ENCODE results near the gene COX19.
"Not testable (repeated sequence)": the region's sequence is repeated elsewhere in the genome, so short reads cannot be mapped to it uniquely, and the experiment has no call there.

Gene COX19

DNA sequence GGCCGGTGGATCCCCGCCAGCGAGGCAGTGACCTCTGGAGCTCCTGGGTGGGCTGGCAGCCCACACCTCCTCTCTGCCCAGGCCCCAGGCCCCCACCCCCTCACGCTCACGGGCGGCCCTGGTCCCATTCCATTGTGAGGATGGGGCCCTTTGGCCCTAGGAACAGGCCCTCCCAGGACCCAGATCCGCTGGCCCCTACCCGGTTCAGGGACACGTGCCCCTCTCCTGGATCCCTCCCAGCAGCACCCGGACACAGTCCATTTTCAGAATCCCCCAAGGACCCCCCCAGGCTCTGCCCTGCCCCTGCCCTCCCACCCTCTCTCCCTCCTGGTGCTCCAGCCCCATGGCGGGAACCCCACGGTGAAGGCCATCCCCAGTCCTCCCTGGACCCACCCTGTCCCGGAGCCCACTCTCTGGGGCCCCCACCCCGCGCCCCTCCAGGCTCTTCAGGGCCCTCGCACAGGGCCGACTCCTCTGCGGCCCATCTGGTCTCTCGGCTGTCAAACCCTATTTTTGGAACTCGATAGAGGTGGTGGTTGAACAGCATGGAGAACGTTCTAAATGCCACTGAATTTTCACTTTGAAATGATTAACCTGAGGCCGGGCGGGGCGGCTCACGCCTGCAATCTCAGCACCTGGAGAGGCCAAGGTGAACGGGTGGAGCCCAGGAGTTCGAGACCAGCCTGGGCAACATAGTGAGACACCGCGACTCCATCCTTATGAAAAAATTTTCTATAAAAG, 28.9 kb downstream of the COX19 start:
- TF ChIP-seq EZH2phosphoT487 (IDR thresholded peaks at IDR 0.05; ENCODE audit: low read depth) = no peak
- TF ChIP-seq, protein P1, sequence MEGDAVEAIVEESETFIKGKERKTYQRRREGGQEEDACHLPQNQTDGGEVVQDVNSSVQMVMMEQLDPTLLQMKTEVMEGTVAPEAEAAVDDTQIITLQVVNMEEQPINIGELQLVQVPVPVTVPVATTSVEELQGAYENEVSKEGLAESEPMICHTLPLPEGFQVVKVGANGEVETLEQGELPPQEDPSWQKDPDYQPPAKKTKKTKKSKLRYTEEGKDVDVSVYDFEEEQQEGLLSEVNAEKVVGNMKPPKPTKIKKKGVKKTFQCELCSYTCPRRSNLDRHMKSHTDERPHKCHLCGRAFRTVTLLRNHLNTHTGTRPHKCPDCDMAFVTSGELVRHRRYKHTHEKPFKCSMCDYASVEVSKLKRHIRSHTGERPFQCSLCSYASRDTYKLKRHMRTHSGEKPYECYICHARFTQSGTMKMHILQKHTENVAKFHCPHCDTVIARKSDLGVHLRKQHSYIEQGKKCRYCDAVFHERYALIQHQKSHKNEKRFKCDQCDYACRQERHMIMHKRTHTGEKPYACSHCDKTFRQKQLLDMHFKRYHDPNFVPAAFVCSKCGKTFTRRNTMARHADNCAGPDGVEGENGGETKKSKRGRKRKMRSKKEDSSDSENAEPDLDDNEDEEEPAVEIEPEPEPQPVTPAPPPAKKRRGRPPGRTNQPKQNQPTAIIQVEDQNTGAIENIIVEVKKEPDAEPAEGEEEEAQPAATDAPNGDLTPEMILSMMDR (IDR thresholded peaks at IDR 0.05; ENCODE audit: low read depth, low read length) = no peak
- Histone ChIP-seq H3K79me2 (ENCODE audit: low read length) (no peaks in the 10 kb centered on the region), H3K4me2 (ENCODE audit: low read length) (no peak overlapping the region), H2AFZ (ENCODE audit: low read depth, low read length) (no peak overlapping the region), H3K9me3 (ENCODE audit: insufficient read depth, low read length) (no peaks in the 10 kb centered on the region), H3K27ac (ENCODE audit: low read length) (no peak overlapping the region), H3K27me3 (ENCODE audit: low read depth, low read length) (peaks cover 7% of the 10 kb centered on the region; the same call in 1 of the 2 replicates), H3K4me3 (ENCODE audit: low read length) (no peak overlapping the region), H3K36me3 (replicated peaks; ENCODE audit: low read depth, low read length) (peaks cover 6% of the 10 kb centered on the region), H3K4me1 (ENCODE audit: low read length) (peaks cover 24% of the 10 kb centered on the region), H4K20me1 (ENCODE audit: insufficient read depth, low read length) (no peaks in the 10 kb centered on the region), H3K9ac (ENCODE audit: low read length) (no peak overlapping the region)

DNA sequence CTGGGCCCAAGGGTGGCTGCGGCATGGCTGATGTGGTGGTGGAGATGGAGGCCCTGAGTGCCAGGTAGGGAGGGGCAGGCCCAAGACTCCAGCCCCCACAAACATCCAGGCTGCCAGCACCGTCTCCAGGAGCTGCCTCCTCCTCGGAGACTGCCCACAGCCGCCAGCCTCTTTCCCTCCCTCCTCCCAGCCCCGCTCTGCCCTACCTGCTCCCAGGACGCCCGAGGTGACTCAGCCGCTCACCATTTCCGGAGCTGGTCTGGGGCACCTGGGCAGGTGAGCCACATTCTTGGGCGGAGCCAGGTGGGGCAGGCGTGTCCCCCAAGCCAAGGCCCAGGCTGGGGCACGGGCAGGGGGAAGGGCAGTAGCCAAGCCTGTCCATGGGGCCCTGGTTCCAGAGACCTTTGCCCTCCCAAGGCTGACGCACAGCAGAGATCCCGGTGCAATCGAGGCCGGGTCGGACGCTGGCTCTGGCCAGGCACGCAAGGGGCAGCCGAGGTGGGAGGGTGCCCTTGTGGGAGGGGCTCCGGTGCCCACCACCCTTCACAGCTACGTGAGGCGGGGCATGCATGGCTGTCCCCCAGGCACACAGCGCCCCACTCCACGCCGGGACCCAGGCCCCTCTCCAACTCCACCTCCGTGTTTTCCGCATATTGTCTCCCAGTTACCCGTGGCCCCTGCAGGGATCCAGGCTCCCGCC, 29.6 kb downstream of the COX19 start:
- Histone ChIP-seq H3K27me3 (ENCODE audit: low read depth, low read length) (peaks cover 8% of the 10 kb centered on the region; the same call in 1 of the 2 replicates), H3K4me3 (ENCODE audit: low read length) (no peak overlapping the region), H3K9me3 (ENCODE audit: insufficient read depth, low read length) (no peaks in the 10 kb centered on the region), H3K4me2 (ENCODE audit: low read length) (no peak overlapping the region), H3K79me2 (ENCODE audit: low read length) (no peaks in the 10 kb centered on the region), H2AFZ (ENCODE audit: low read depth, low read length) (no peak overlapping the region), H3K4me1 (ENCODE audit: low read length) (peaks cover 30% of the 10 kb centered on the region), H4K20me1 (ENCODE audit: insufficient read depth, low read length) (no peaks in the 10 kb centered on the region), H3K36me3 (replicated peaks; ENCODE audit: low read depth, low read length) (peaks cover 6% of the 10 kb centered on the region), H3K9ac (ENCODE audit: low read length) (no peak overlapping the region), H3K27ac (ENCODE audit: low read length) (no peak overlapping the region)
- TF ChIP-seq, protein P1 (IDR thresholded peaks at IDR 0.05; ENCODE audit: low read depth, low read length) = no peak
- TF ChIP-seq EZH2phosphoT487 (IDR thresholded peaks at IDR 0.05; ENCODE audit: low read depth) = no peak

DNA sequence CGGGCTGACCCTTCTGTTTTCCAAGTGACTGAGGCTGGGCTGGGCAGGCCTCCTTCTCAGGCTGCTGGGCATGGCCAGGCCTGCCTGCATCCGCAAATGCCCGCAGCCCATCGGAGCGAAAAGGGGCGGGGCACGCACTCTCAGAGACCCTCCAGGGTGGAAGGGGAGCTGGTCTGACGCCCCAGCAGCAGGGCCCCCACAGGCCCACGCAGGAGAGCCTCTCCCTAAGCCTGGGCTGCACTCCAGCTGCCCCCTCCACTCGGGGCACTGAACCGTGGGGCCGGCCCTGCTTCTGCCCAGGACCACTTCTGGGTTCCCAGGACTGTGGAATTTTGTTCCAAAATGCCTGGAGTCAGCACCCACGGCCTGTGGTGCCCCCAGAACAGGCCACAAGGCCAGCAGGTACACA, 30.2 kb downstream of the COX19 start:
- Histone ChIP-seq H3K79me2 (ENCODE audit: low read length) (no peaks in the 10 kb centered on the region), H4K20me1 (ENCODE audit: insufficient read depth, low read length) (no peaks in the 10 kb centered on the region), H3K36me3 (replicated peaks; ENCODE audit: low read depth, low read length) (peaks cover 9% of the 10 kb centered on the region), H3K9ac (ENCODE audit: low read length) (no peak overlapping the region), H3K27ac (ENCODE audit: low read length) (no peak overlapping the region), H3K27me3 (ENCODE audit: low read depth, low read length) (peaks cover 8% of the 10 kb centered on the region; the same call in 1 of the 2 replicates), H3K4me3 (ENCODE audit: low read length) (no peak overlapping the region), H3K4me2 (ENCODE audit: low read length) (no peak overlapping the region), H2AFZ (ENCODE audit: low read depth, low read length) (no peak overlapping the region), H3K9me3 (ENCODE audit: insufficient read depth, low read length) (no peaks in the 10 kb centered on the region), H3K4me1 (ENCODE audit: low read length) (peaks cover 30% of the 10 kb centered on the region)
- TF ChIP-seq, protein P1 (IDR thresholded peaks at IDR 0.05; ENCODE audit: low read depth, low read length) = no peak
- TF ChIP-seq EZH2phosphoT487 (IDR thresholded peaks at IDR 0.05; ENCODE audit: low read depth) = no peak

DNA sequence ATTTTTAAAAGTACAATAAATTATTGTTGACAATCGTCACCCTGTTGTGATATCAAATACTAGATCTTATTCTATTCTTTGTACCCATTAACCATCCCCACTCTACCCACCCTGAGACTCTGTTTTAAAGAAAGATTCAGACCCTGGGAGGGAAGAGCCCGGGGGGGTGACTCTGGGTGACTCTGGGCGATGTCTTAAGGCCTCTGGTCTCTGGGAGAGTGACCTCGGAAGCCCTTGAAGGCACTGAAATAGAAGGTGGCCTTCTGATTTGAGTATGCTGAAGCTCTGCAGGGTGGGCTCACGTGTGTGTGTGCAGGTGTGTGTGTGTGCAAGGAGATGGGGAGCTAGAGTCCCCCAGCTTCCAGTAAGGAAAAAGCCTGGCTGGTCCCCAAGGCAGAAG, 30.6 kb downstream of the COX19 start:
- Histone ChIP-seq H3K27ac (ENCODE audit: low read length) (no peak overlapping the region), H3K4me3 (ENCODE audit: low read length) (no peak overlapping the region), H3K27me3 (ENCODE audit: low read depth, low read length) (peaks cover 8% of the 10 kb centered on the region; the same call in 1 of the 2 replicates), H3K79me2 (ENCODE audit: low read length) (no peaks in the 10 kb centered on the region), H3K9me3 (ENCODE audit: insufficient read depth, low read length) (peaks cover 3% of the 10 kb centered on the region; the same call in 1 of the 2 replicates), H4K20me1 (ENCODE audit: insufficient read depth, low read length) (no peaks in the 10 kb centered on the region), H2AFZ (ENCODE audit: low read depth, low read length) (no peak overlapping the region), H3K9ac (ENCODE audit: low read length) (no peak overlapping the region), H3K4me2 (ENCODE audit: low read length) (no peak overlapping the region), H3K36me3 (replicated peaks; ENCODE audit: low read depth, low read length) (peaks cover 9% of the 10 kb centered on the region), H3K4me1 (ENCODE audit: low read length) (peaks cover 26% of the 10 kb centered on the region)
- TF ChIP-seq, protein P1 (IDR thresholded peaks at IDR 0.05; ENCODE audit: low read depth, low read length) = no peak
- no peak for TF ChIP-seq EZH2phosphoT487 (IDR thresholded peaks at IDR 0.05; ENCODE audit: low read depth)

DNA sequence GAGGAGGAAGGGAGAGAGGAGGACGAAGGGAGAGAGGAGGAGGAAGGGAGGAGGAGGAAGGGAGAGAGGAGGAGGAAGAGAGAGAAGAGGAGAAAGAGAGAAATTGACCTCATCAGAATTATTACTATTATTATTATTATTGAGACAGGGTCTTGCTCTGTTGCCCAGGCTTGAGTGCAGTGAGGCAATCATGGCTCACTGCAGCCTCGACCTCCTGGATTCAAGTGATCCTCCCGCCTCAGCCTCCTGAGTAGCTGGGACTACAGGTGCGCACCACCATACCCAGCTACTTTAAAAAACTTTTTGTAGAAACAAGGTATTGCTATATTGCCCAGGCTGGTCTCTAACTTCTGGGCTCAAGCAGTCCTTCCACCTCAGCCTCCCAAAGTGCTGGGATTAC, 31.6 kb downstream of the COX19 start:
- H3K4me3 ChIP-seq (ENCODE audit: low read length); H3K36me3 ChIP-seq (replicated peaks; ENCODE audit: low read depth, low read length); H4K20me1 ChIP-seq (ENCODE audit: insufficient read depth, low read length); H3K27me3 ChIP-seq (ENCODE audit: low read depth, low read length); H2AFZ ChIP-seq (ENCODE audit: low read depth, low read length); H3K27ac ChIP-seq (ENCODE audit: low read length); H3K4me2 ChIP-seq (ENCODE audit: low read length); H3K9ac ChIP-seq (ENCODE audit: low read length); H3K79me2 ChIP-seq (ENCODE audit: low read length); H3K9me3 ChIP-seq (ENCODE audit: insufficient read depth, low read length): not testable (repeated sequence)
- peaks cover 17% of the 10 kb centered on the region for H3K4me1 ChIP-seq (ENCODE audit: low read length)

Data from OCI-LY3 (cell line).